GM12891 (cell line): ENCODE data around the gene MUC2.

Experiments used
- POLR2A ChIP-seq: IDR thresholded peaks from 2 replicates; pipeline ENCODE4 v1.6.1; 2011; ENCODE audit warnings: low read depth, low read length, control low read depth
- SPI1 ChIP-seq: IDR thresholded peaks from 2 replicates; pipeline ENCODE4 v1.6.1; 2011; ENCODE audit warnings: low read depth, low read length, control low read depth

DNA sequence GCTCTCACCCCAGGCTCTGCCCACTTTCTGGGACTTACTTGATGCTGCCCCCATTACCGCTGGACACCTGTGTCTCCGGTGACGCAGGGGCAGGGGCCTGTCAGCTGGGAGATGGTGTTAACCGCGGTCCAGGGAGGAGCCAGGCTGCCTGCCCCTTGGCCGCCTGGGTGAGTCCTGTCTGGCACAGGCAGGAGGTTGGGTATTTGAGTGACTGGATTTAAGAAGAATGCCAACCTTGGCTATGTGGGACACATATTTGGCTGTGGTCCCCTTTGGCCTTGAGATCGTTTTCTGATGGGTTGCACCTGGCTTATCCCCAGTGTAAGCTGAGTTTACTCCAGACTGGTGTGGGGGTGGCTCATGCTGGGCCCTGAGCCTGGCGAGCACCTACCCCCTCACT, 40.7 kb upstream of the MUC2 start:
- TF ChIP-seq POLR2A (no peak), SPI1 (no peak)
